ENCODE results near the gene CEP78. TPM values are rescaled to one million over a fixed set of nuclear protein-coding genes. Genes with fewer than 3 reads are reported as not detected.

CEP78 gene, protein sequence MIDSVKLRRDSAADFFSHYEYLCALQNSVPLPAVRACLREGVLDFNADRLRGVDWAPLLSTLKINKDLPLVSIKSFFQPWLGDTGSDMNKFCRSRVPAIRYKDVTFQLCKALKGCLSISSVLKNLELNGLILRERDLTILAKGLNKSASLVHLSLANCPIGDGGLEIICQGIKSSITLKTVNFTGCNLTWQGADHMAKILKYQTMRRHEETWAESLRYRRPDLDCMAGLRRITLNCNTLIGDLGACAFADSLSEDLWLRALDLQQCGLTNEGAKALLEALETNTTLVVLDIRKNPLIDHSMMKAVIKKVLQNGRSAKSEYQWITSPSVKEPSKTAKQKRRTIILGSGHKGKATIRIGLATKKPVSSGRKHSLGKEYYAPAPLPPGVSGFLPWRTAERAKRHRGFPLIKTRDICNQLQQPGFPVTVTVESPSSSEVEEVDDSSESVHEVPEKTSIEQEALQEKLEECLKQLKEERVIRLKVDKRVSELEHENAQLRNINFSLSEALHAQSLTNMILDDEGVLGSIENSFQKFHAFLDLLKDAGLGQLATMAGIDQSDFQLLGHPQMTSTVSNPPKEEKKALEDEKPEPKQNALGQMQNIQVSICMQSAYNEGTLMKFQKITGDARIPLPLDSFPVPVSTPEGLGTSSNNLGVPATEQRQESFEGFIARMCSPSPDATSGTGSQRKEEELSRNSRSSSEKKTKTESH
- total RNA-seq = 16.6 and 19.2 TPM in 2 replicates

DNA sequence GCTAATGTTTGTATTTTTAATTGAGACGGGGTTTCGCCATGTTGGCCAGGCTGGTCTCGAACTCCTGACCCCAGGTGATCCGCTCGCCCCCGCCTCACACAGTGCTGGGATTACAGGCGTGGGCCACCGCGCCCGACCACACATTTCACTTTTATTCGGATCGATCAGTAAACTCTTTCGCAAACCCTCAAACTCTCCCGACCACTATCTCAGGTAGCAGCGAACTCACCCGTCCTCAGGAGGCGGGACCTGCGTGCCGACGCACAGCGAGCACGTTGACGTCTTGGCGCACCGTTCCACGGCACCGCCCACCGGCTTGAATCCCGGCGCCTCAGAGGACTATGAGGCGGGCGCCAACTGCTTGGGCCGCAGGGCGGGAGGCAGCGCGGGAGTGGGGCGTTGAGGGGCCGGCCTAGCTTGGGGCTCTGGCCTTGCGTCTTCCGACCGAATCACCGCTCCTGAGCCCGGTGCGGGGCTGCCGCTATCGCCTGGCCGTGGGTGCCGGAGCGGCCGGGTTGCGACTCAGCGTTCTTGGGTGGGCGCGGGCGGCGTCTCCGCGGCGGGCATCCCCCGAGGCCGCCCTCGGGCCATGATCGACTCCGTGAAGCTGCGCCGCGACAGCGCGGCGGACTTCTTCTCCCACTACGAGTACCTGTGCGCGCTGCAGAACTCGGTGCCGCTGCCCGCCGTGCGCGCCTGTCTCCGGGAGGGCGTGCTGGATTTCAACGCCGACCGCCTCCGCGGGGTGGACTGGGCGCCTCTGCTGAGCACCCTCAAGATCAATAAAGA is at the start of gene CEP78:
Gene CEP78, plus strand, starts transcription at position 314 of the 789 bp plus-strand sequence. Its CDS starts 276 bp downstream, at position 590.
- peak within 1 kb of the TSS; percentile 94 for H3K4me2 ChIP-seq (ENCODE audit: insufficient read depth, low read length)
- TF ChIP-seq CTCF (IDR thresholded peaks at IDR 0.05; ENCODE audit: extremely low read depth, low read depth, low read length) = no peak

GRCh38 chr9:78187763-78188484 is 48.0 kb upstream of the CEP78 start:
- TF ChIP-seq CTCF (IDR thresholded peaks at IDR 0.05; ENCODE audit: extremely low read depth, low read depth, low read length) = no peak
- Histone ChIP-seq H3K36me3 (ENCODE audit: insufficient read depth, low read length) (no peaks in the 10 kb centered on the region), H3K4me1 (ENCODE audit: insufficient read depth, low read length) (no peaks in the 10 kb centered on the region), H2AFZ (ENCODE audit: low read length) (no peak overlapping the region), H3K4me2 (ENCODE audit: insufficient read depth, low read length) (no peak overlapping the region), H3K27me3 (ENCODE audit: insufficient read depth, low read length) (peaks cover 4% of the 10 kb centered on the region), H3K4me3 (ENCODE audit: insufficient read depth, low read length) (no peak overlapping the region), H3K9me3 (ENCODE audit: low read depth, low read length) (no peaks in the 10 kb centered on the region), H3K79me2 (ENCODE audit: insufficient read depth, low read length) (no peaks in the 10 kb centered on the region), H4K20me1 (ENCODE audit: insufficient read depth, low read length) (no peaks in the 10 kb centered on the region), H3K27ac (ENCODE audit: low read depth, low read length) (no peak overlapping the region)
- no peak for DNase-seq (ENCODE audit: insufficient read length, low spot score, missing footprints)

More for the DNA sequence above, at the start of gene CEP78:
- peaks cover 14% of the 10 kb centered on the region for H3K79me2 ChIP-seq (ENCODE audit: insufficient read depth, low read length)
- peak within 1 kb of the TSS; percentile 62 for H3K27ac ChIP-seq (ENCODE audit: low read depth, low read length)
- H4K20me1 ChIP-seq (ENCODE audit: insufficient read depth, low read length) = no peaks in the 10 kb centered on the region
- H3K4me3 ChIP-seq (ENCODE audit: insufficient read depth, low read length) = peak within 1 kb of the TSS; percentile 90
- H3K9me3 ChIP-seq (ENCODE audit: low read depth, low read length) = no peaks in the 10 kb centered on the region
- H3K27me3 ChIP-seq (ENCODE audit: insufficient read depth, low read length) = no peaks in the 10 kb centered on the region
- H3K36me3 ChIP-seq (ENCODE audit: insufficient read depth, low read length) = no peaks in the 10 kb centered on the region
- H3K4me1 ChIP-seq (ENCODE audit: insufficient read depth, low read length) = no peaks in the 10 kb centered on the region
- peak within 1 kb of the TSS; percentile 94 for H2AFZ ChIP-seq (ENCODE audit: low read length)
- DNase-seq (ENCODE audit: insufficient read length, low spot score, missing footprints) = peak; percentile 94

DNA sequence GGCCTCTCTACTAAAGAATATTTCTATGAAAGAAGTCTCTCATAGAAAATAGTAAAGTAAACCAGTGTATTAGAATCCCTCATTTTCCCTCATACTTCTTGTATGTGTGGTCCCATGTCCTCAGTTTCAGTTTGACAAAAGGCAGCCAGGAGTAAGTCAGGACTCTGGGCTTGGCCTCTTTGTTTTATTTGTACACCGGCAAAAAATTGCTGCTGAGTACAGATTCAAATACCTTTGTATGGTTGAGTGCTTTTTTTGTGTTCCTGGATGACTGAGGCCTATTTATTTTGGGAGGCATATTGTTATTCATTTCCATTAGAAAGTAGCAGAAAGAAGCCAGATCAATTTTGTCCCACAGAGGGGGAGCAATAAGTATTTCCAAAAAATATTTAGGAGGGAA is 47.3 kb upstream of the CEP78 start:
- Histone ChIP-seq H3K27me3 (ENCODE audit: insufficient read depth, low read length) (peaks cover 4% of the 10 kb centered on the region), H3K27ac (ENCODE audit: low read depth, low read length) (no peak overlapping the region), H2AFZ (ENCODE audit: low read length) (no peak overlapping the region), H3K79me2 (ENCODE audit: insufficient read depth, low read length) (no peaks in the 10 kb centered on the region), H3K36me3 (ENCODE audit: insufficient read depth, low read length) (no peaks in the 10 kb centered on the region), H3K4me1 (ENCODE audit: insufficient read depth, low read length) (no peaks in the 10 kb centered on the region), H3K4me2 (ENCODE audit: insufficient read depth, low read length) (no peak overlapping the region), H3K9me3 (ENCODE audit: low read depth, low read length) (no peaks in the 10 kb centered on the region), H4K20me1 (ENCODE audit: insufficient read depth, low read length) (no peaks in the 10 kb centered on the region), H3K4me3 (ENCODE audit: insufficient read depth, low read length) (no peak overlapping the region)
- TF ChIP-seq CTCF (IDR thresholded peaks at IDR 0.05; ENCODE audit: extremely low read depth, low read depth, low read length) = no peak
- no peak for DNase-seq (ENCODE audit: insufficient read length, low spot score, missing footprints)

Data from osteoblast (primary cell).